T-helper 1 cell treated with Interleukin-12 subunit alpha and Interleukin-12 subunit beta and Interleukin-4 antibody, amounts not matched to agents 30 ng/mL and 1 ng/mL, for 36 hours (primary cell): ENCODE data around the gene CNTN1. TPM values are rescaled to one million over a fixed set of nuclear protein-coding genes. Genes with fewer than 3 reads are reported as not detected.

Experiments
- intact Hi-C: fragments of 100-400 bp; cut with micrococcal nuclease; formaldehyde crosslinking; loops from one replicate; pipeline ENCODE4 v1.15.1; 2024
- total RNA-seq: library from RNA; stranded (reverse); gene quantifications from 2 replicates; pipeline ENCODE4 v1.2.3, GENCODE V29; 2022

The CNTN1 gene
- total RNA-seq, 1 donor from 2014 or later, result not detected

DNA sequence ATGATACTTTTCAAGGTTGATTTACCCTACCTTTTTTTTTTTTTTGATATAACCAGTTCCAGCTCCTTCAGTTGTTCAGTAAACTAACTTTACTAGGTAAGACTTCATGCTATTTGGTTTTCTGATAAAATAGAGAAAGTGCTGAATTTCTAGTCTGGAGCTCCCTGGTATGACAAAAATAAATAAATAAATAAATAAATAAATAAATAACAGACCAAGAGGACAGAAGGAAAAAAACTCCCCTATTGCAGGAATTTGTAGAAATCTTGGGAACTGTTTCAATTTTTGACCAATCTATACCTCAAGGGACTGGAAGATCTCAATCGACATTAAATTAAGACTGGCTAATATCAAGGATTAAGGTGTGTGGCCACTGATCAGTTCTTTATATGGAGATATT, 265.2 kb downstream of the CNTN1 start:
- intact Hi-C loops, result no loop called here

DNA sequence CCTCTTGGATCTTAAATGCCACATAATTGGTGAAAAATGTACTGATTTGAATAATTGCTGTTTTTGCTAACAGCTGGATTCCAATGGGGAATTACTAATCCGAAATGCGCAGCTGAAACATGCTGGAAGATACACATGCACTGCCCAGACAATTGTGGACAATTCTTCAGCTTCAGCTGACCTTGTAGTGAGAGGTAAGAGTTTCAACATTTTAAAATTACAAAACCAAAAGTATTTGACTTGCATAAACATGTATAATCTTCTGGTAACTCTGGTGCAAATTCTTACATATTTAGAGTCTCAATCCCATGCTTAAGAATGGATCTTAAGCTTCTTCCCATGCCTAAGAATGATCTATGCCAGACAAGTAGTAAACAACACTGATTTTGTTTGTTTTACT, 266.8 kb downstream of the CNTN1 start:
- intact Hi-C loops, result no loop called here

DNA sequence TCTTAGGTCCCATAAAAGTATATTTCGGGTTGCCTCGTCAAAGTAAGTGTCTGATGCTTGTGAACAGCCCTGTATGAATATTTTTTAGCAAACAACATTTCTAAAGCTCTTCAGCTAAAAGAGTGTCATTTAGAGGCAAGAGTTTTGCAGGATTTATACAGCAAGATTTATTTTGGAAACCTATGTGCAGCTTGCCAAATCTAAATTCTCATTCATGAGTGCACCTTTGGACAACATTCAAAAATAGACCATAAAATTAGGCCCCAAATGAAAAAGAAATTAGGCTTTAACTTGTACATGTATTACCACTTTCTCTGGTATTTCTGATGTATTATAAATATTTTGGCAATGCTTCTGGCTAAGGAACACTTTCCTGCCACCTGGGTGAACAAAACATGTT, 271.5 kb downstream of the CNTN1 start:
- intact Hi-C loops, result no loop called here

DNA sequence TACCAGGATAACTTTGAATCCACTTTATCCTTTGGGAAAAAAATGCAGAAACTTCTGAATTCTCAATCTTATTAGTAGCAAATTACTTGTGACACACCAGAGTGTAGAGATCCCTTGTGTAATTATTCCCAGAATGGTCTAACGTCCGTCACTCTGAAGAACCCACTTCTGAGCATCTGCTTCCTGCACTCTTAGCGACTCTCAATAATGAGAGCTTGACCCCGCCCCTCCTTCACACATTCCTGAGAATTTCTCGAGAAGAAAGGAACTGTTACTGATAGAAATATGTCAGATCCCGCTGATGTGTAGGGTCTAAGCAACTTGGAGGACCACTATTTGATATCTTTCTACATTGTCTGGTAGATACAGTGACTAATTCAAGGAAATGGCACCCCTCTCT, 277.6 kb downstream of the CNTN1 start:
- intact Hi-C loops, result no loop called here

DNA sequence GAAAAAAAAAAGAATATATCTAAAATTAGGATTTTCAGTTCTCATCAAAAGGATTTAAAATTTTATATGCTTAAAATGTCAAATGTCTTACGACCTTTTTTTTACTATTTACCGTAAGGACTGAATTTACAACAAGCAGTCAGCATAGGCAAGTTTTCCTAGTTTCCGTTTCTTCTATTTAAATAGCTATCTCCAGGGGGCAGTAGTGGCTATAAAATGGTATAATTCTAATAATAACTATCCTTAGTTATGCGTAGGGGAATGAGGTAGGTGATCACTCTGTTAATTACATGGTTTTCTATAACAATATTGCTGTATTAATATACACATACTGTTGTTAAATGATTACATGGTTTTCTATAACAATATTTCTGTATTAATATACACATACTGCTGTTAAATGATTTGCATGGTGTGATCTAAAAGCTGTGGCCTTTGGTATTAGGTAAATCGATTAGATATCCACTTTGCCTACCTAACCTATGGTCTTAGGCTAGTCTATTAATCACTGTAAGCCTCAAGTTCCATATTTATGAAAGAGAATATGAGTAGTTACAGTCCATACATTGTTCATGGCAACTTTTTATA, 278.2 kb downstream of the CNTN1 start:
- intact Hi-C loops, result no loop called here

- intact Hi-C loops, result no loop called here
Measured at GRCh38 chr12:40971911-40972310, 279.7 kb downstream of the CNTN1 start.

- intact Hi-C loops, result no loop called here
Measured at GRCh38 chr12:40976546-40976945, 284.3 kb downstream of the CNTN1 start.

DNA sequence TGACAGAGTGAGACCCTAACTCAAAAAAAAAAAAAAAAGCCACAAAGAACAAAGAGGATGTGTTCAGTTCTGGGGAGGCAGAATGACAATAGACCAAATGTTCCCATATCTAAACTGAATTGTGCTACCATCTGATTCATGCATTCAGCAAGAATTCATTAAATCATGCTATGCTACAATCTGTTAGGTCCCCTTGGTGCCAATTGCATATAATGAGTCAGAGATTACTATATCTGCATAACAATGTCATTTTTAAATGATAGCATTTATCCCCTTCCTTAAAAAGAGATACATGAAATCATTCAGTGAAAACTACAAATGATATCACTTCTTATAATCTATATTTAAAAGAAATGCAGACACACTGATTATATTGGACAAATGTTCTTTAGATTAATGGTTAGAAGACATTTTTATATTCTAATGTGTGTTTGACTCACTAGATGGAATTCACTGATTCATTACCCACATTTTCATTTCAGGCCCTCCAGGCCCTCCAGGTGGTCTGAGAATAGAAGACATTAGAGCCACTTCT, 288.3 kb downstream of the CNTN1 start:
- intact Hi-C loops, result no loop called here

DNA sequence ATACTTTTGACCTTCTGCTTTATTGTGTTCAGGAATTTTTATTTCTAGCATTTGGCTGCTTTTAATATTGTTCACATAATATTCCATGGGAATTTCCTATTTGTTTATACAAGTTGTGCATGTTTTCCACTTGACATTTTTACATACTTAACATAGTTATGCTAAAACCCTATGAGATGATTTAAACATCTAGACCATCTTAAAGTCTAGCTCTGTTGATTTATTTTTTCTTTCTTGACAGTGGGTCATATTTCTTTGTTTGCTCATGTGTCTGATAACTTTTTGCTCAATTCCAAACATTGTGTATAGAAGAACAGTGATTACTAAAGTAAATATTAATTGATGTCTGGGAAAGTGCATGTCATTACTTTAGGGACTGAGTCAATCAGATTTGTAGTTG, 293.8 kb downstream of the CNTN1 start:
- intact Hi-C loops, result no loop called here

- intact Hi-C loops, result no loop called here
Measured at GRCh38 chr12:40988355-40988754, 296.1 kb downstream of the CNTN1 start.

DNA sequence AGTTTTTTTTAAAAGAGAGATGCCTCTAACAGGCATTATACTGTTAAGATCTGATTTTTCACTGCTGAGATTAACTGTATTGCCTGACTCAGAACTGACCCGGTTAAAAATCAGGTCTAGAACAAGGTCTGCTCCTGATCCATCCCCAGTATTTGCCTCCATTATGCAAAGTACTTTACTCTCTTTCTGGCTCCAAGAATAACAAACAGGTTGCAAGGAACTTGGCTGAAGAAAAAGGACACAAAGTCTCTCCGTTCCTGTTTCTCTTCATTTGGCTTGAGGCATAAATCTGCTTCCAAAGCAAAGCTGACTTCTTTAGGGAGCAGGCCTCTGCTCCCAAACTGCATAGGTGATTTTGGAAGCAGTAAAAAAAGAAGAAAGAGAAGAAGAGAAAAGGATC, 296.6 kb downstream of the CNTN1 start:
- intact Hi-C loops, result no loop called here

- intact Hi-C loops, result no loop called here
Measured at GRCh38 chr12:40989785-40990184, 297.5 kb downstream of the CNTN1 start.

GRCh38 chr12:40992158-40992557, 299.9 kb downstream of the CNTN1 start:
- intact Hi-C loops, result no loop called here

DNA sequence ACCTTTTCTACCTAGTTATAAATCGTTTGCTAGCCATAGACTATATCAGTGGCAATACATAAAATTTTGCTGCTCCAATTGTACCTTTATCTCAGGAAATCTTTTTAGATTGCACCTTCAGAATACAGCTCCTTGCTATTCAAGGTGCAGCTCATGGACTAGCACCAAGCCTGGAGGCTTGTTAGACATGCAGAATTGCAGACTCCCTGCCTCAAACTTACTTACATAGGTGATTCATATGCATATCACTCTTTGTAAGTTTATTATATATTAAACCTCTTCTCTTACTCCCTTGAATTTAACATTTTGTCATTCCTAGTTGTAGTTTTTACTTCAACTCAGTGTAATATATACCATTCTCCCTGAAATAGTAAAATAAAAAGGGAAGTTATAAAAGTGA, 300.4 kb downstream of the CNTN1 start:
- intact Hi-C loops, result no loop called here

DNA sequence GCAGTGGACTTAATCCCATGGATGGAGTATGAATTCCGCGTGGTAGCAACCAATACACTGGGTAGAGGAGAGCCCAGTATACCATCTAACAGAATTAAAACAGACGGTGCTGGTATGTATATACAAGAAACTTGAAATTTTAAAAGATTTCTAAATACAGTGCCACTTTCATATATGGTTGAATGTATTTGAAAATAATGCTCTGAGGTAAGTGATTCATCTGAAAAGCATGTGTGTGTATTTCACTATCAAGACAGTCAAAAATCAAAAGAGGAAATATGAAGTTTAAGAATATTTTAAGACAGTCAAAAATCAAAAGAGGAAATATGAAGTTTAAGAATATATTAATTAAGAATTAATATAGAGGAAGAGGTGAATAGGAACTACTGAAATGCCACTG, 300.9 kb downstream of the CNTN1 start:
- intact Hi-C loops, result no loop called here

- intact Hi-C loops, result no loop called here
Measured at GRCh38 chr12:40996091-40996490, 303.9 kb downstream of the CNTN1 start.

GRCh38 chr12:40999210-40999609, 307.0 kb downstream of the CNTN1 start:
- intact Hi-C loops, result no loop called here

- intact Hi-C loops, result no loop called here
Measured at GRCh38 chr12:41008472-41008871, 316.2 kb downstream of the CNTN1 start.

DNA sequence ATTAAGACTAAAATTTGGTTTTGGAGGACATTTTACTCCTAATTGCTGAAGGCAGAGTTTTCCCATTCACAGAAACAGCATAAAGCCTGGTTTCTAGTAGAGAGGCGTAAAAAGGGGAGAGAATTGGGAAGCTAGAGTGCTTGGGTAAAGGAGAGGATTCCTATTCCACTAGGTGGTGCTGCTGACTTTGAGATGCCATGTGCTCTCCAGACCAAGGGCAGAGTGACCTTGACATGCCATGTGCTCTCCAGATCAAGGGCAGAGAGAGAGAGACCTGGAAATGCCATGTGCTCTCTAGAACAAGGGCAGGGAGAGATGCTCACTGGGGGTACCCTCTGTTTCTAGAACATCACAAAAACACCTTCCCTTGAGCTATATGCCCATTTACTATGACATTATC, 319.7 kb downstream of the CNTN1 start:
- intact Hi-C loops, result no loop called here

DNA sequence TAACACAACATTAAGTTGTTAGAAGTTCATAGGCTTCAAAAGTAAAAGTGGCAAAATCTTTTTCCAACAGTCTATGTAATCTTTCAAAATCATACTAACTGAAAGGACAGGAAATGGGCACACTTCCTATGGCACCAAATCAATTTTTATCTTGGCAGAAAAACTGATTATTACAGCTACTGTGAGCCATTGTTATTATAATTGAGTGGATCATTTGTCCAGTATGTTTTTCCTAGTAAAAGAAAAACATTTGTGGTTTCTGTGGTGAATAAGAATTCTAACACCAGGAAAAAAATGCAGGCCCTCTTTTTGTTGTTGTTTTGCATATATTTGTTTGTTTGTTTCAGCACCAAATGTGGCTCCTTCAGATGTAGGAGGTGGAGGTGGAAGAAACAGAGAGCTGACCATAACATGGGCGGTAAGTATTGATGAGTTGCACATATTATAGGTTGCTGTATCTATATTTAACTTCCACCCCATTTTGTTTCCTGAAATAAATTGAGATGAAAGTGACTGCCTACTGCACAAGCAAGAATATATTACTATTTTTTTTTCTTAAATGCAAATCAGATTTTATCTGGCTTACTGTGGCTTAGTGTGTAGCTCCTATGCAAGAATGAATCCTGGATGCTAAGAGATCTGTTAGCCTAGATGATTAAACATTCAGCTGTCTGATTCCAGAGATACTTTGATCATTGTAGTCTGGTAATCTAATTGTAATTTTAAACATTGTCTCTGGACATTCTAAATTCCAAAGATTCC, 321.8 kb downstream of the CNTN1 start:
- intact Hi-C loops, result no loop called here

DNA sequence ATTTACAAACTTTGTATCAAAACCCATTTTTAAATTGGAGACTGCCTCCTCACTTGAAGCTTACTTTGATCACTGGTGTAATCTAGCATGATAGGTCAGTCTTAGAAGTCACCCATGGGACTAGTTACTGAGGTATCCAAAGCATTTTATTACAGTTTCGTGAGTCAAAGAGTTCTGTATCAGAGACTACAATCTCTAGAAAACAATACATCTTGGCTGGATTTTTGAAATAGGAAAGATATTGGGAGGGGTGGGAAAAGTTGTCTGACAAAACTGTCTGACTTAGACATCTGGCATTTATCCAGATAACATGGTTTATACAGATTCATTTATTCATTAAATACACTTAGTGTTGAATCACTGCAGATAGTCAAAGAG, 322.4 kb downstream of the CNTN1 start:
- intact Hi-C loops, result no loop called here

DNA sequence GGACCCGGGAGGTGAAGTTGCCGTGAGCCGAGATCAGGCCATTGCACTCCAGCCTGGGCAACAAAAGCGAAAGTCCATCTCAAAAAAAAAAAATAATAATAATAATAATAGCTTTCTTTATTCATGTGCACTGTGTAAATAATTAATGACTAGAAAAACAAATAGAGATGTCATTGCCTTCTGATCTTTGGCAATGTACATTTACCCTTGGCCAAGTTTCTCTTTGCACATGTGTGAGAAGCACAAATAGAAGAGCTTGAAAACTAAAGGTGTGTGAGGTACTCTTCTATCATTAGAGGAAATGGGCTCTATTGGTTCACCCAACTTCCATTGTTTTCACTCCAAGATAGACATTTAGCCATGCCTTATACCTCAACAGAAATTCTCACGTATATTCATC, 325.8 kb downstream of the CNTN1 start:
- intact Hi-C loops, result no loop called here

DNA sequence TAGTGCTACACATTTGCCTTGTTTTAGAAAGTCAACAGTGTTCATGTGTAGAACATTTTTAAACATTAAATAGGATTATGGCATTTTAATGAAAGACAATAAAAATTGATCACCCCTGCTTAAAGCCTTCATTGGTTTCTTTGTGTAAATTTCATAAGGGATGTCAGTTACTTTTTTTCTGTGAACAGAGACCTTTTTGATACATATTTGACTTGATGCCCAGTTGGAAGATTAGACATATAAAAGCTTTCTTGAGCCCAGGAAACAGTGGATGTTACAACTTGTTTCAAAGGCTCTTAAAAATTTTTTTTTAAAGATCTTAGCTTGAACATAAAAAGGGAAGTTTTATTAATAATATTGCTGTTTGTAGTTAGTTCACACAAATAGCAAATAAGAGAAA, 327.2 kb downstream of the CNTN1 start:
- intact Hi-C loops, result no loop called here
